ENCODE data around the gene SLC26A2.

- TF ChIP-seq CTCF (IDR thresholded peaks at IDR 0.05) = no peak
- TF ChIP-seq POLR2AphosphoS5 (IDR thresholded peaks at IDR 0.05) = no peak
- no peak for TF ChIP-seq POLR2A (IDR thresholded peaks at IDR 0.05)
- TF ChIP-seq EP300 (IDR thresholded peaks at IDR 0.05) = no peak
Observed at GRCh38 chr5:149956685-149957084, 3.9 kb upstream of the SLC26A2 start.

All from sigmoid colon (tissue), 4 donors.